Activated T-cell treated with anti-CD3 and anti-CD28 coated beads, Interleukin-2, amount 50 U/mL, for 24 hours (primary cell): Measurements from ENCODE around the gene FAM13A.

Source experiments
- DNase-seq: peaks from one replicate; pipeline ENCODE4 v3.0.0-alpha.2; 2020
- H3K27ac Mint-ChIP-seq: 2 replicates; pipeline ENCODE4 v1.8.0; 2020; ENCODE audit warnings: mild to moderate bottlenecking, mixed read lengths
- H3K27me3 Mint-ChIP-seq: 2 replicates; pipeline ENCODE4 v1.8.0; 2020; ENCODE audit warnings: mixed read lengths
- H3K36me3 Mint-ChIP-seq: 2 replicates; pipeline ENCODE4 v1.8.0; 2020; ENCODE audit warnings: low read depth, mixed read lengths
- H3K4me1 Mint-ChIP-seq: 2 replicates; pipeline ENCODE4 v1.8.0; 2020; ENCODE audit warnings: low read depth, mixed read lengths
- H3K4me3 Mint-ChIP-seq: 2 replicates; pipeline ENCODE4 v1.8.0; 2020; ENCODE audit warnings: mild to moderate bottlenecking, moderate library complexity, mixed read lengths
- H3K9me3 Mint-ChIP-seq: 2 replicates; pipeline ENCODE4 v1.8.0; 2020; ENCODE audit warnings: mixed read lengths

FAM13A gene

DNA sequence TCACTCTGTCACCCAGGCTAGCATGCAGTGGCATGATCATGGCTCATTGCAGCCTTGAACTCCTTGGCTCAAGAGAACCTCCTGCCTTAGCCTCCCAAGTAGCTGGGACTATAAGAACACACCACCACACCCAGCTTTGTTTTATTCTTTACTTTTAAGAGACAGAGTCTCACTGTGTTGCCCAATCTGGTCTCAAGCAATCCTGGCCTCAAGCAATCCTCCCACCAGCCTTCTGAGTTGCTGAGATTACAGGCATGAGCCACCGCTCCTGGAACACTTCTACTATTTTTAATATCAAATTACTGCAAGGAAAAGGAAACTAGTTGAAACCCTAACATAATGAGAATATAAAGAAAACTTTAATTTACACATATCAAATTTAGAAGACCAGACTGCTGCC is 85.4 kb downstream of the FAM13A start:
- Mint-ChIP-seq H3K27me3 (no peaks in the 10 kb centered on the region), H3K4me1 (no peaks in the 10 kb centered on the region), H3K36me3 (no peaks in the 10 kb centered on the region), H3K9me3 (peaks cover 9% of the 10 kb centered on the region), H3K4me3 (no peak overlapping the region), H3K27ac (no peak overlapping the region)
- DNase-seq = no peak

DNA sequence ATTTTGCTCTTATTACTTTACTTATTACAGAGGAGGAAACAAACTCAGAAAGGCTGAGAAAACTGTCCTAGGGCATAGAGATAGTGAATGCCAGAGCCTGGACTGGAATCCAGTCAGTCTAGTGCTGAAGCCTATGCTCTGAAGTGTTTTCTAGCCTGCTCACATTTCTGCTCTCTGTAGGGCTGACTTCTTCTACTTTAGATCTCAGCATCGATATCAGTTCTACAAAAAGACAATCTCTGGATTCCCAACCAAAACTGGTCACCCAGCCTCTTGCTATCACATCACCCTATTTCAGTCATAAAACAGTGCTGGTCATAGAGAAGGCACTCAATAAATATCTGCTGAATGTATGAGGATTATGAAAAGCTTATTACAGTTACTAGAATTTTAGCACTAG is 87.2 kb downstream of the FAM13A start:
- no peak for DNase-seq
- H3K27me3 Mint-ChIP-seq = no peaks in the 10 kb centered on the region
- no peaks in the 10 kb centered on the region for H3K36me3 Mint-ChIP-seq
- H3K9me3 Mint-ChIP-seq = peaks cover 9% of the 10 kb centered on the region
- H3K27ac Mint-ChIP-seq = no peak overlapping the region
- H3K4me3 Mint-ChIP-seq = no peak overlapping the region
- peaks cover 2% of the 10 kb centered on the region for H3K4me1 Mint-ChIP-seq

- no peak overlapping the region for H3K4me3 Mint-ChIP-seq
- H3K27ac Mint-ChIP-seq = no peak overlapping the region
- H3K9me3 Mint-ChIP-seq = peaks cover 9% of the 10 kb centered on the region
- H3K27me3 Mint-ChIP-seq = no peaks in the 10 kb centered on the region
- no peaks in the 10 kb centered on the region for H3K36me3 Mint-ChIP-seq
- peaks cover 4% of the 10 kb centered on the region for H3K4me1 Mint-ChIP-seq
- DNase-seq = no peak
These were observed 87.7 kb downstream of the FAM13A start for GRCh38 chr4:88969271-88969670.

DNA sequence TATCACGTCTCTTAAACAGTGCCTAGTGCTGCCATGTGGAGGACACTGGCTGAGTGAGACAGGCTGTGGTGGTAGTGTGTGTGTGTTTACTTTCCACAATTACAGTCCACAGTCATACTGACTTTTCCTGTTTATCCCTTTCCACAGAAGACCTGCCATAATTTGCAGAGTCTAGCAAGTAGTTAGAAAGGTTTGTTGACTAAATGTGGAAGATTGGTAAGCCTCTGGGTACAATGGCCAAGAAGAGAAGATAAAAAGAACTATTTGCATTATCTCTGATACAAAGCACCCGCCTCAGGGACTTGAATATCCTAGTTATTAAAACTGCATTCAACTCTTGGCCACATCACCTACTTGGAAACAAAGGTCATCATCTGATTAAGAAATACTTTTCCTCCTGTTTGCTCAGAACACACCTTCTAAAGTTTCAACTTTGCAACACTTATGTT is 89.1 kb downstream of the FAM13A start:
- Mint-ChIP-seq H3K27ac (no peak overlapping the region), H3K36me3 (no peaks in the 10 kb centered on the region), H3K9me3 (peaks cover 2% of the 10 kb centered on the region), H3K4me3 (no peak overlapping the region), H3K27me3 (no peaks in the 10 kb centered on the region), H3K4me1 (peaks cover 10% of the 10 kb centered on the region)
- no peak for DNase-seq

DNA sequence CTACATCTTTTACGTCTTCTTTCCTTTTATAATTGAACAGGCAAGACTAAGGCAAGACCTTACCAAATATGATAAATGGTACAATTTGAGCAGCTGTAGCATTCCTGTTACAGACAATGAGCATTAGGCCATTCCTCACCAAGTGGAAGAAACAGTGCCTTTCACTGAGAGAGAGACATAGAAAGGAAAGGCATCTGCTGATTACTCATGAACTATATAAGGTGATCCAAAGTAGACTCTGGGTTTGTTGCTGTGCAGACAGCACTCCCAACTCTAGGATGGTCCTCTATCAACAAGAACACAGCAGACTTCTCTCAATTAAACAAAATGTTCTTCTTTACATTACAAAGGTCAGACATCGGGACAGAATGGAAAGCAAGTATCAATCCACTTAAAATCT is 91.9 kb downstream of the FAM13A start:
- Mint-ChIP-seq H3K4me1 (peaks cover 14% of the 10 kb centered on the region), H3K9me3 (no peaks in the 10 kb centered on the region), H3K36me3 (no peaks in the 10 kb centered on the region), H3K27ac (no peak overlapping the region), H3K27me3 (peaks cover 3% of the 10 kb centered on the region), H3K4me3 (no peak overlapping the region)
- no peak for DNase-seq

GRCh38 chr4:88964450-88964849 is 92.5 kb downstream of the FAM13A start:
- peaks cover 3% of the 10 kb centered on the region for H3K27me3 Mint-ChIP-seq
- peaks cover 14% of the 10 kb centered on the region for H3K4me1 Mint-ChIP-seq
- H3K27ac Mint-ChIP-seq = no peak overlapping the region
- no peak for DNase-seq
- H3K36me3 Mint-ChIP-seq = no peaks in the 10 kb centered on the region
- H3K4me3 Mint-ChIP-seq = no peak overlapping the region
- H3K9me3 Mint-ChIP-seq = no peaks in the 10 kb centered on the region

DNA sequence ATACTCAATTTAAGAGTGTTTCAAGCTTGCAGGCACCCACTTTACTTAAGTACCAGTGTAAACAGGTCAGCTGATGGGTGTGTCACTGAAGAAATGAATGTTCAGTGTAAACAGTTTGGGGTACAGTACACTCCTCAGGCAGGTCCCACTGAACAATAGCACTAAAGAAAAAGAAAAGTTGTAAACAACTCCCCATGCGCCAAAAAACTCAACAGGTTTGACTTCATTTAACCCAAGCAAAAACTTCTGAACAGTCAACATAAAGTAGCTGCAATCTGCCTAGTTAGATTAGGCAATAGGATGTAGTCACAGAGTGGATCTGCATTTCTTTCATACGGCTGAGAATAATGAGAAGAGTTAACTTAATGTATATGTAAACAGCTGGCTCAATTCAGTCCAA is 93.2 kb downstream of the FAM13A start:
- Mint-ChIP-seq H3K36me3 (no peaks in the 10 kb centered on the region), H3K27me3 (peaks cover 3% of the 10 kb centered on the region), H3K9me3 (no peaks in the 10 kb centered on the region), H3K4me3 (no peak overlapping the region), H3K4me1 (peaks cover 14% of the 10 kb centered on the region), H3K27ac (no peak overlapping the region)
- no peak for DNase-seq

- Mint-ChIP-seq H3K9me3 (no peaks in the 10 kb centered on the region), H3K4me3 (no peak overlapping the region), H3K27ac (no peak overlapping the region), H3K4me1 (peaks cover 14% of the 10 kb centered on the region), H3K27me3 (peaks cover 3% of the 10 kb centered on the region), H3K36me3 (no peaks in the 10 kb centered on the region)
- DNase-seq = no peak
These were observed 94.6 kb downstream of the FAM13A start for GRCh38 chr4:88962396-88962795.

DNA sequence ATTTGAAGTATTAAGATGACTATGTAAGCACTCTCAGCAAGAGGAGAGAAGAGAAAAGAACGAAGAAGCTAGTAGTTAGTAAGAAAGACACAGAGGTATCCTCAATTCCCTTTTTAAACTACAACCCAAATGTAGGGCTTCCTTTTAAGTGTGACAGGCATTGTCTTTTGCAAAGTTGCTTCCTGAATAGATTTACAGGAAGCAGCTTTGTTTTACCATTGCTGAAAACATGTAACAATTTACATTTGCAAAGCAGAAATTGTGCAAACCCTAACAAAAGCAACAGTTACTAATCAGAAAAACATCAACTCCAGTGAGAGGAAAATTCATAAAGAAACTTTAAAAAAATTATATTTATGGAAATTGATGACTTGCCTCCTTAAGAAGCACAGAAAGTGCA is 96.4 kb downstream of the FAM13A start:
- DNase-seq = no peak
- no peak overlapping the region for H3K4me3 Mint-ChIP-seq
- H3K4me1 Mint-ChIP-seq = peaks cover 14% of the 10 kb centered on the region
- H3K9me3 Mint-ChIP-seq = no peaks in the 10 kb centered on the region
- no peak overlapping the region for H3K27ac Mint-ChIP-seq
- H3K27me3 Mint-ChIP-seq = peaks cover 3% of the 10 kb centered on the region
- H3K36me3 Mint-ChIP-seq = no peaks in the 10 kb centered on the region

GRCh38 chr4:88958080-88958479 is 98.9 kb downstream of the FAM13A start:
- H3K27ac Mint-ChIP-seq = no peak overlapping the region
- H3K36me3 Mint-ChIP-seq = no peaks in the 10 kb centered on the region
- H3K9me3 Mint-ChIP-seq = no peaks in the 10 kb centered on the region
- peaks cover 7% of the 10 kb centered on the region for H3K4me1 Mint-ChIP-seq
- no peak for DNase-seq
- peaks cover 3% of the 10 kb centered on the region for H3K27me3 Mint-ChIP-seq
- H3K4me3 Mint-ChIP-seq = no peak overlapping the region

DNA sequence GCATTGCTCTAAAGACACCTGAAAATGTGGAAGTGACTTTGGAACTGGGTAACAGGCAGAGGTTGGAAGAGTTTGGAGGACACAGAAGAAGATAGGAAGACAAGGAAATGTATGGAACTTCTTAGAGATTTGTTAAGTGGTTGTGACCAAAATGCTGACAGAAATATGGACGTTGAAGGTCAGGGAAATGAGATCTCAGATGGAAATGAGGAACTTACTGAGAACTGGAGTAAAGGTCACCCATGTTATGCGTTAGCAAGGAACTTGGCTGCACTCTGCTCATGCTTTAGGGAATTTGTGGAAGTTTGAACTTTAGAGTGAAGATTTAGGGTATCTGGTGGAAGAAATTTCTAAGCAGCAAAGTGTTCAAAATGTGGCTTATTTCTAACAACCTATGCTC is 99.4 kb downstream of the FAM13A start:
- no peak overlapping the region for H3K27ac Mint-ChIP-seq
- no peak for DNase-seq
- peaks cover 3% of the 10 kb centered on the region for H3K27me3 Mint-ChIP-seq
- H3K9me3 Mint-ChIP-seq = no peaks in the 10 kb centered on the region
- peaks cover 7% of the 10 kb centered on the region for H3K4me1 Mint-ChIP-seq
- no peak overlapping the region for H3K4me3 Mint-ChIP-seq
- no peaks in the 10 kb centered on the region for H3K36me3 Mint-ChIP-seq

GRCh38 chr4:88955580-88956380 is 101.2 kb downstream of the FAM13A start:
- no peak overlapping the region for H3K27ac Mint-ChIP-seq
- H3K36me3 Mint-ChIP-seq = no peaks in the 10 kb centered on the region
- H3K9me3 Mint-ChIP-seq = no peaks in the 10 kb centered on the region
- no peaks in the 10 kb centered on the region for H3K27me3 Mint-ChIP-seq
- no peak overlapping the region for H3K4me3 Mint-ChIP-seq
- H3K4me1 Mint-ChIP-seq = peaks cover 7% of the 10 kb centered on the region
- DNase-seq = no peak

DNA sequence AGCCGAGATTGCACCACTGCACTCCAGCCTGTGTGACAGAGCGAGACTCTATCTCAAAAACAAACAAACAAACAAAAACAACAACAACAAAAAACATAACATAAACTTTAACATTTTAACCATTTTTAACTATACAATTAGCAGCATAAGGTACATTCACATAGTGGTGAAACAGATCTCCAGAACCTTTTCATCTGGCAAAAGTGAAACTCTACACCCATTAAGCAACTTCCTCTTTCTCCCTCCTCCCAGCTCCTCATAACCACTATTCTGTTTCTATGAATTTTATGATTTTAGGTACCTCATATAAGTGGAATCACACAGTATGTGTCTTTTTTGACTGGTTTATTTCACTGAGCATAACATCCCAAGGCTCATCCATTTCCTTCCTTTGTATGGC is 103.6 kb downstream of the FAM13A start:
- H3K36me3 Mint-ChIP-seq = no peaks in the 10 kb centered on the region

GRCh38 chr4:88952081-88952480 is 104.9 kb downstream of the FAM13A start:
- Mint-ChIP-seq H3K4me1 (peaks cover 8% of the 10 kb centered on the region), H3K27ac (no peak overlapping the region), H3K27me3 (no peaks in the 10 kb centered on the region), H3K36me3 (no peaks in the 10 kb centered on the region), H3K4me3 (no peak overlapping the region), H3K9me3 (no peaks in the 10 kb centered on the region)
- no peak for DNase-seq

More for the DNA sequence above, 103.6 kb downstream of the FAM13A start:
- Mint-ChIP-seq H3K9me3 (no peaks in the 10 kb centered on the region), H3K4me3 (no peak overlapping the region), H3K27ac (no peak overlapping the region), H3K27me3 (no peaks in the 10 kb centered on the region), H3K4me1 (peaks cover 8% of the 10 kb centered on the region)
- DNase-seq = no peak

DNA sequence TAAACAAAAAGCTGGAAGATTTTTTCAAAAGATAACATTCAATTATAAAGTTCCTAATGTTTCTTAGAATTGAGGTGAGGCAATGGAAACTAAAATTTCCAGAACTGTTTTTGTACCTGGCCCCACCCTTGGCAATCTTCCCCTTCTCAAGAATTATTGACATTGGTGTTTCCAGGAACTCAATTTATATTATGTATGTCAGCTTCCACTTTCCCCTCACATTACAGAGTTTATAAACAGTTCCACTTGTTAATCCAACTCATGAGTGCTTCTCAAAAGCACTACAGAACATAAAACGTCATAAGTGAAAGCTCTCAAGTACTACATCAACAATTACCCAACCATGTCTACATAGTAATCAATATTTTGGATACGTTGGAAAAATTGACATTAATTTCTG is 107.4 kb downstream of the FAM13A start:
- no peak for DNase-seq
- Mint-ChIP-seq H3K9me3 (no peaks in the 10 kb centered on the region), H3K27ac (no peak overlapping the region), H3K27me3 (no peaks in the 10 kb centered on the region), H3K4me1 (peaks cover 8% of the 10 kb centered on the region), H3K4me3 (no peak overlapping the region), H3K36me3 (no peaks in the 10 kb centered on the region)

DNA sequence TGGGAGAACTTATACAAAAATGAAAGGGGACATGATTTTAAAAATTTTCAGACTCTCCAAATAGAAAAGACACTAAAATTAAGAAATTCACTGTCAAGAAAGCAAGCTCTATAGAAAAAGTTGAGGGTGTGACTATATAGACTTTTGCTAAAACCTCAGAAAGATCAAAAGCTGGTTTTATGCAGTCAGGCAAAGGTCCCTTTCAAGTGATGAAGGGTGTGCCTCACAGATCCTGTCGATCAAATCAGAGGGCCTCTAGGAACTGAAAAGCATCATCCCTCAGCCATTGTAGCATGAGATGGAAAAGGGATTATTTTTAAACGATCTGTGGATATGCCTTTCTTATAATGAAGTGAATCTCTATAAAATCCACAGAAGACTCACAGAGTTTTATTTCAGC is 116.5 kb downstream of the FAM13A start:
- no peak for DNase-seq
- H3K27me3 Mint-ChIP-seq = no peaks in the 10 kb centered on the region
- no peaks in the 10 kb centered on the region for H3K9me3 Mint-ChIP-seq
- peaks cover 26% of the 10 kb centered on the region for H3K4me1 Mint-ChIP-seq
- H3K36me3 Mint-ChIP-seq = no peaks in the 10 kb centered on the region
- no peak overlapping the region for H3K27ac Mint-ChIP-seq
- H3K4me3 Mint-ChIP-seq = no peak overlapping the region
